Measurements from ENCODE around the gene CACNA1S. TPM values are rescaled to one million over a fixed set of nuclear protein-coding genes. Genes with fewer than 3 reads are reported as not detected.
A peak's percentile ranks its signal among the peaks of the same experiment; 100 is the strongest.

The CACNA1S gene
- total RNA-seq, 1 donor from 2014 or later, result 0.07 TPM

DNA sequence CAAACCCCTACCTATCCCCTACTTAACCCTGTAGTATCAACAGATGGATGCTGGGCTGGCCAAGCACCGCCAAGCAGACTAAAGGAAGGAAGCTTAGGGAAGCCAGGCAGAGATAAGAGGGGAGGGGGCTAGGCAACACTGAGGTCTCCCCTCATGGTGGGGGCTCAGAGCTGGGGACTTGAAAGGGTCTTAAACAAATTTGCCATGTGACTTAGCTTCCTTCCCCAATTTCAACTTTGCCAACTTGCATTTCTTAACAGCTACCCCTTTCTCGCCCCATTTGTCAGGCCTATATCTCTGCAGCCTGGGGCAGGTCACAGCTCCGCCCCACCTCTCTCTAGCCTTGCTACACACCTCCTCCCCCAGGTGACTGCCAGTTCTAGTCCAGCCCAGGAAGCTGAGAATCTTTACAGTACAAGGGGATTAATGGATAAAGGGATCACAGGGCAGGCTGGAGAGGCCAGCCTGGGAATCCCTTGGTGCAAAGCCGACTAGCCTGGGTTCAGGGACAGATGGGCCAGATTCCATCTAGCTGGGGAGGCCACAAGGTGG is 92.1 kb downstream of the CACNA1S start:
- Mint-ChIP-seq H3K27ac (ENCODE audit: unreplicated experiment) (no peak overlapping the region), H3K9me3 (no peaks in the 10 kb centered on the region), H3K4me1 (peaks cover 67% of the 10 kb centered on the region), H3K36me3 (ENCODE audit: low read depth) (no peaks in the 10 kb centered on the region), H3K27me3 (ENCODE audit: low read depth) (peaks cover 7% of the 10 kb centered on the region), H3K4me3 (peak overlapping the region; percentile 44)
- DNase-seq (ENCODE audit: low read depth, low spot score), result no peak
- TF ChIP-seq, protein P1, sequence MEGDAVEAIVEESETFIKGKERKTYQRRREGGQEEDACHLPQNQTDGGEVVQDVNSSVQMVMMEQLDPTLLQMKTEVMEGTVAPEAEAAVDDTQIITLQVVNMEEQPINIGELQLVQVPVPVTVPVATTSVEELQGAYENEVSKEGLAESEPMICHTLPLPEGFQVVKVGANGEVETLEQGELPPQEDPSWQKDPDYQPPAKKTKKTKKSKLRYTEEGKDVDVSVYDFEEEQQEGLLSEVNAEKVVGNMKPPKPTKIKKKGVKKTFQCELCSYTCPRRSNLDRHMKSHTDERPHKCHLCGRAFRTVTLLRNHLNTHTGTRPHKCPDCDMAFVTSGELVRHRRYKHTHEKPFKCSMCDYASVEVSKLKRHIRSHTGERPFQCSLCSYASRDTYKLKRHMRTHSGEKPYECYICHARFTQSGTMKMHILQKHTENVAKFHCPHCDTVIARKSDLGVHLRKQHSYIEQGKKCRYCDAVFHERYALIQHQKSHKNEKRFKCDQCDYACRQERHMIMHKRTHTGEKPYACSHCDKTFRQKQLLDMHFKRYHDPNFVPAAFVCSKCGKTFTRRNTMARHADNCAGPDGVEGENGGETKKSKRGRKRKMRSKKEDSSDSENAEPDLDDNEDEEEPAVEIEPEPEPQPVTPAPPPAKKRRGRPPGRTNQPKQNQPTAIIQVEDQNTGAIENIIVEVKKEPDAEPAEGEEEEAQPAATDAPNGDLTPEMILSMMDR (conservative IDR thresholded peaks at IDR 0.05), result no peak

- Mint-ChIP-seq H3K27ac (ENCODE audit: unreplicated experiment) (no peak overlapping the region), H3K36me3 (ENCODE audit: low read depth) (no peaks in the 10 kb centered on the region), H3K4me1 (peaks cover 68% of the 10 kb centered on the region), H3K4me3 (peak overlapping the region; percentile 49), H3K9me3 (no peaks in the 10 kb centered on the region), H3K27me3 (ENCODE audit: low read depth) (peaks cover 7% of the 10 kb centered on the region)
- no peak for DNase-seq (ENCODE audit: low read depth, low spot score)
- TF ChIP-seq, protein P1 (conservative IDR thresholded peaks at IDR 0.05), result no peak
Observed at GRCh38 chr1:201019321-201019977, 92.8 kb downstream of the CACNA1S start.

DNA sequence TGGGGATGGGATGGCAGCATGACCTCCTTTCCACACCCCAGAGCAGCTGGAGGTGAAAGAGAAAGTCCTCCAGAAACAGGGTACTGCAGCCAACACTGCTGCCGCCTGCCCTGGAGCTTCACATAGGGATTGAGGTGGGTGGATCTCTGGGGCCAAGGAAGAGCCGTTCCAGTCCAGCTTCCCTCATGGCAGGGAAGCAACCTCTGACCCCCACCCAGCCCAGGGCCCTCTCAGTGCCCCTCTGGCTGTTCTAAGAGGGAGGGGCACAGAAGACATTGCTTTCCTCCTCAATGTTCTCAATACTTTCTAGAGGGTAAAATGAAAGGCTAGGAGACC is 94.4 kb downstream of the CACNA1S start:
- no peaks in the 10 kb centered on the region for H3K9me3 Mint-ChIP-seq
- H3K4me3 Mint-ChIP-seq, result peak overlapping the region; percentile 54
- H3K36me3 Mint-ChIP-seq (ENCODE audit: low read depth), result no peaks in the 10 kb centered on the region
- H3K4me1 Mint-ChIP-seq, result peaks cover 68% of the 10 kb centered on the region
- no peak for DNase-seq (ENCODE audit: low read depth, low spot score)
- TF ChIP-seq, protein P1 (conservative IDR thresholded peaks at IDR 0.05), result no peak
- H3K27me3 Mint-ChIP-seq (ENCODE audit: low read depth), result peaks cover 6% of the 10 kb centered on the region
- H3K27ac Mint-ChIP-seq (ENCODE audit: unreplicated experiment), result no peak overlapping the region

GRCh38 chr1:201016943-201017827 is 95.0 kb downstream of the CACNA1S start:
- TF ChIP-seq, protein P1 (conservative IDR thresholded peaks at IDR 0.05), result no peak
- no peak for DNase-seq (ENCODE audit: low read depth, low spot score)
- Mint-ChIP-seq H3K27me3 (ENCODE audit: low read depth) (no peaks in the 10 kb centered on the region), H3K4me3 (peak overlapping the region; percentile 31), H3K9me3 (no peaks in the 10 kb centered on the region), H3K36me3 (ENCODE audit: low read depth) (no peaks in the 10 kb centered on the region), H3K4me1 (peaks cover 62% of the 10 kb centered on the region), H3K27ac (ENCODE audit: unreplicated experiment) (peak overlapping the region; percentile 64)

- DNase-seq (ENCODE audit: low read depth, low spot score), result no peak
- Mint-ChIP-seq H3K36me3 (ENCODE audit: low read depth) (no peaks in the 10 kb centered on the region), H3K4me1 (peaks cover 57% of the 10 kb centered on the region)
Observed at GRCh38 chr1:201016211-201016651, 96.0 kb downstream of the CACNA1S start.

More at GRCh38 chr1:201016211-201016651, 96.0 kb downstream of the CACNA1S start:
- TF ChIP-seq, protein P1 (conservative IDR thresholded peaks at IDR 0.05), result no peak
- no peak overlapping the region for H3K4me3 Mint-ChIP-seq
- no peaks in the 10 kb centered on the region for H3K9me3 Mint-ChIP-seq
- H3K27ac Mint-ChIP-seq (ENCODE audit: unreplicated experiment), result no peak overlapping the region
- no peaks in the 10 kb centered on the region for H3K27me3 Mint-ChIP-seq (ENCODE audit: low read depth)

Measured in neural crest cell (in vitro differentiated cells).